Thoracic aorta endothelial cell (primary cell): Measurements from ENCODE around the gene PIGN. TPM values are rescaled to one million over a fixed set of nuclear protein-coding genes. Genes with fewer than 3 reads are reported as not detected.

Experiments used
- total RNA-seq: library from RNA; depleted of rRNA; stranded (reverse); fragments of >200 nt; gene quantifications from 2 replicates; pipeline ENCODE4 v1.2.3, GENCODE V29; 2012

The PIGN gene, protein sequence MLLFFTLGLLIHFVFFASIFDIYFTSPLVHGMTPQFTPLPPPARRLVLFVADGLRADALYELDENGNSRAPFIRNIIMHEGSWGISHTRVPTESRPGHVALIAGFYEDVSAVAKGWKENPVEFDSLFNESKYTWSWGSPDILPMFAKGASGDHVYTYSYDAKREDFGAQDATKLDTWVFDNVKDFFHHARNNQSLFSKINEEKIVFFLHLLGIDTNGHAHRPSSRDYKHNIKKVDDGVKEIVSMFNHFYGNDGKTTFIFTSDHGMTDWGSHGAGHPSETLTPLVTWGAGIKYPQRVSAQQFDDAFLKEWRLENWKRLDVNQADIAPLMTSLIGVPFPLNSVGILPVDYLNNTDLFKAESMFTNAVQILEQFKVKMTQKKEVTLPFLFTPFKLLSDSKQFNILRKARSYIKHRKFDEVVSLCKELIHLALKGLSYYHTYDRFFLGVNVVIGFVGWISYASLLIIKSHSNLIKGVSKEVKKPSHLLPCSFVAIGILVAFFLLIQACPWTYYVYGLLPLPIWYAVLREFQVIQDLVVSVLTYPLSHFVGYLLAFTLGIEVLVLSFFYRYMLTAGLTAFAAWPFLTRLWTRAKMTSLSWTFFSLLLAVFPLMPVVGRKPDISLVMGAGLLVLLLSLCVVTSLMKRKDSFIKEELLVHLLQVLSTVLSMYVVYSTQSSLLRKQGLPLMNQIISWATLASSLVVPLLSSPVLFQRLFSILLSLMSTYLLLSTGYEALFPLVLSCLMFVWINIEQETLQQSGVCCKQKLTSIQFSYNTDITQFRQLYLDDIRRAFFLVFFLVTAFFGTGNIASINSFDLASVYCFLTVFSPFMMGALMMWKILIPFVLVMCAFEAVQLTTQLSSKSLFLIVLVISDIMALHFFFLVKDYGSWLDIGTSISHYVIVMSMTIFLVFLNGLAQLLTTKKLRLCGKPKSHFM
- 61.0 and 61.3 TPM in 2 replicates for total RNA-seq

DNA sequence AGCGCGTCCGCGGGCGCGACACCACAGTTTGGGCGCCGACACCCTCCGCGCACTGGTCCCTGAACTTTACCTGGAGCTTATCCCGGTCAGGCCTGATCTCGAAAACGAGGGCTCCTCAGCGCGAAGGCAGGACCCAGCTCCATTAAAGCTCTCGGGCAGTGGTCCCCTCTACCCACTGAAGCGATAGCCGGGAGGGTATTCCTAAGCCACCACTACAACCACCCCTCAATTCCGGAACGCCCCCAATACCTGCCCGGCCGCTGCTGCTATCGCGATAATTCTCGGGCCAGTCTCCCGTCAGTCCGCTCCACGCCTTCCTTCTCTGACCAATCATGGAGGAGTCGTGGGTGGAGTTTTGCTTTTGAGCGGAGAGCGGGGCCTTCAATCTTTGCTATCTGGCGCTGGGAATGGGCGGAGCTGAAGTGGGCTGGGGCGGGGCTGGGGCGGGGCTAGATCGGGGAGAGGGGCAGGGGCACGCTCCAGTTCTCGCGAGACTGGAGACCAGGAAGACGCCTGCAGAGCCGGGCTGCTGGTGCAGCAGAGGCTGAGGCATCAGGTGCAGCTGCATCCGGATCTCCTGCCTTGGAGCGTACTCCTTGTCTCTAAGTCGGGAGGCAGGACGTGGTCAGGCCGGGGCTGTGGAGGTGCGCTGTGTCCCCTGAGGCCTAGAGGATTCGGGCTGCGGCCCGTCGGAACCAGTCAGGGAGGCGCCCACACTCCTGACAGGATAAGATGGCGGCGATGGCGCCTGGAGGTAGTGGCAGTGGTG is at the start of gene PIGN, which contains the start of gene RELCH:
Gene PIGN, minus strand, starts transcription at position 283 of the 769 bp plus-strand sequence. CDS start 25,703 bp downstream, outside the sequence.
Gene RELCH, plus strand, starts transcription at position 482 of the 769 bp plus-strand sequence. Its CDS starts 251 bp downstream, at position 733.

Other genes starting within 250 kb of the PIGN start
- gene RELCH, start 199 bp upstream of the PIGN start, total RNA-seq, result 44.4 and 46.7 TPM in 2 replicates
- 3.6 and 5.5 TPM in 2 replicates for gene TNFRSF11A, start 138.3 kb upstream of the PIGN start, total RNA-seq